Mononuclear cell (primary cell): ENCODE data around the gene METTL2B. TPM values are rescaled to one million over a fixed set of nuclear protein-coding genes. Genes with fewer than 3 reads are reported as not detected.
"Not testable (repeated sequence)": the region's sequence is repeated elsewhere in the genome, so short reads cannot be mapped to it uniquely, and the experiment has no call there.

Experiments used
- H3K27me3 ChIP-seq: 2 replicates; pipeline ENCODE4 v1.6.0; 2011; ENCODE audit warnings: low read length, control low read depth; ENCODE audit not compliant: insufficient read depth
- H3K4me1 ChIP-seq: 2 replicates; pipeline ENCODE4 v1.5.1; 2011; ENCODE audit warnings: mild to moderate bottlenecking, low read length, control low read depth; ENCODE audit not compliant: insufficient read depth
- H3K4me3 ChIP-seq: 2 replicates; pipeline ENCODE4 v1.5.1; 2011; ENCODE audit warnings: mild to moderate bottlenecking, low read length, moderate library complexity
- H3K9me3 ChIP-seq: 2 replicates; pipeline ENCODE4 v1.5.1; 2011; ENCODE audit warnings: low read depth, mild to moderate bottlenecking, control low read depth, low read length
- total RNA-seq: library from RNA; depleted of rRNA; stranded (reverse); fragments of >200 nt; gene quantifications from one replicate; pipeline ENCODE4 v1.2.3, GENCODE V29; 2012

Gene METTL2B
- total RNA-seq, 1 donor: 8.0 TPM

GRCh38 chr7:128448751-128449302 is 27.7 kb upstream of the METTL2B start:
- Histone ChIP-seq H3K9me3 (no peaks in the 10 kb centered on the region), H3K4me3 (no peak overlapping the region), H3K27me3 (no peaks in the 10 kb centered on the region), H3K4me1 (no peaks in the 10 kb centered on the region)

- Histone ChIP-seq H3K9me3 (no peaks in the 10 kb centered on the region), H3K4me3 (no peak overlapping the region), H3K4me1 (peaks cover 7% of the 10 kb centered on the region), H3K27me3 (no peaks in the 10 kb centered on the region)
Measured at GRCh38 chr7:128450409-128450808, 26.1 kb upstream of the METTL2B start.

GRCh38 chr7:128450913-128451312 is 25.6 kb upstream of the METTL2B start:
- Histone ChIP-seq H3K4me3 (no peak overlapping the region), H3K4me1 (peaks cover 9% of the 10 kb centered on the region), H3K9me3 (no peaks in the 10 kb centered on the region), H3K27me3 (no peaks in the 10 kb centered on the region)

GRCh38 chr7:128452552-128452951 is 24.0 kb upstream of the METTL2B start:
- Histone ChIP-seq H3K4me3 (no peak overlapping the region), H3K9me3 (no peaks in the 10 kb centered on the region), H3K4me1 (peaks cover 23% of the 10 kb centered on the region), H3K27me3 (no peaks in the 10 kb centered on the region)

- Histone ChIP-seq H3K4me3 (no peak overlapping the region), H3K27me3 (no peaks in the 10 kb centered on the region), H3K9me3 (no peaks in the 10 kb centered on the region), H3K4me1 (peaks cover 27% of the 10 kb centered on the region)
Measured at GRCh38 chr7:128453836-128454804, 22.4 kb upstream of the METTL2B start.

GRCh38 chr7:128454808-128455542 is 21.6 kb upstream of the METTL2B start:
- H3K9me3 ChIP-seq: no peaks in the 10 kb centered on the region
- peak overlapping the region; percentile 56 for H3K4me3 ChIP-seq
- peaks cover 32% of the 10 kb centered on the region for H3K4me1 ChIP-seq
- H3K27me3 ChIP-seq: no peaks in the 10 kb centered on the region

GRCh38 chr7:128455543-128456254 is 20.8 kb upstream of the METTL2B start, which contains the start of gene HILPDA:
Gene HILPDA (plus strand): TSS chr7:128455878. CDS start chr7:128457269, 1,391 bp downstream.
- no peaks in the 10 kb centered on the region for H3K9me3 ChIP-seq
- H3K27me3 ChIP-seq: no peaks in the 10 kb centered on the region
- H3K4me1 ChIP-seq: peaks cover 32% of the 10 kb centered on the region
- H3K4me3 ChIP-seq: peak within 1 kb of the TSS; percentile 56

GRCh38 chr7:128456255-128456725 is 20.3 kb upstream of the METTL2B start:
- Histone ChIP-seq H3K4me1 (peaks cover 32% of the 10 kb centered on the region), H3K4me3 (peak overlapping the region; percentile 56), H3K27me3 (no peaks in the 10 kb centered on the region), H3K9me3 (no peaks in the 10 kb centered on the region)

GRCh38 chr7:128457385-128457784 is 19.2 kb upstream of the METTL2B start:
- H3K9me3 ChIP-seq, H3K27me3 ChIP-seq, H3K4me3 ChIP-seq: not testable (repeated sequence)
- H3K4me1 ChIP-seq: peaks cover 32% of the 10 kb centered on the region

GRCh38 chr7:128458956-128459355 is 17.6 kb upstream of the METTL2B start:
- Histone ChIP-seq H3K4me3 (no peak overlapping the region), H3K4me1 (peaks cover 32% of the 10 kb centered on the region), H3K9me3 (no peaks in the 10 kb centered on the region), H3K27me3 (no peaks in the 10 kb centered on the region)

- peaks cover 32% of the 10 kb centered on the region for H3K4me1 ChIP-seq
- no peak overlapping the region for H3K4me3 ChIP-seq
- no peaks in the 10 kb centered on the region for H3K9me3 ChIP-seq
- H3K27me3 ChIP-seq: no peaks in the 10 kb centered on the region
Measured at GRCh38 chr7:128459394-128459878, 17.1 kb upstream of the METTL2B start.

GRCh38 chr7:128462460-128462859 is 14.1 kb upstream of the METTL2B start:
- no peaks in the 10 kb centered on the region for H3K27me3 ChIP-seq
- H3K4me3 ChIP-seq: no peak overlapping the region
- peaks cover 9% of the 10 kb centered on the region for H3K4me1 ChIP-seq
- no peaks in the 10 kb centered on the region for H3K9me3 ChIP-seq

- H3K4me1 ChIP-seq, H3K9me3 ChIP-seq, H3K27me3 ChIP-seq, H3K4me3 ChIP-seq: not testable (repeated sequence)
Measured at GRCh38 chr7:128463345-128463744, 13.2 kb upstream of the METTL2B start.

- H3K4me1 ChIP-seq, H3K27me3 ChIP-seq, H3K4me3 ChIP-seq, H3K9me3 ChIP-seq: not testable (repeated sequence)
Measured at GRCh38 chr7:128463933-128464332, 12.6 kb upstream of the METTL2B start.
